NCI-H187 treated with DMSO at 0.1 percent for 48 hours (cell line): Measurements from ENCODE around the gene GNB4.

Experiments used
- DNase-seq: peaks from one replicate; lab custom pipeline; 2025; lab: John Stamatoyannopoulos, UW

The GNB4 gene

GRCh38 chr3:179451265-179452175, at the start of gene GNB4:
GNB4 (minus strand) TSS chr3:179451470; CDS start chr3:179426200, 25,270 bp downstream.
- DNase-seq: no peak

- no peak for DNase-seq
Observed at GRCh38 chr3:179495483-179495882, 44.2 kb upstream of the GNB4 start.

GRCh38 chr3:179493260-179493659, 42.0 kb upstream of the GNB4 start:
- DNase-seq: no peak

- no peak for DNase-seq
Observed at GRCh38 chr3:179488213-179488612, 36.9 kb upstream of the GNB4 start.

- DNase-seq: no peak
Observed at GRCh38 chr3:179486806-179487205, 35.5 kb upstream of the GNB4 start.

GRCh38 chr3:179482857-179483256, 31.6 kb upstream of the GNB4 start:
- no peak for DNase-seq

- no peak for DNase-seq
Observed at GRCh38 chr3:179476215-179476614, 24.9 kb upstream of the GNB4 start.

GRCh38 chr3:179474480-179474879, 23.2 kb upstream of the GNB4 start:
- DNase-seq: no peak

- DNase-seq: no peak
Observed at GRCh38 chr3:179473565-179473964, 22.3 kb upstream of the GNB4 start.

- DNase-seq: no peak
Observed at GRCh38 chr3:179464323-179465092, 13.2 kb upstream of the GNB4 start.

- no peak for DNase-seq
Observed at GRCh38 chr3:179463319-179463718, 12.0 kb upstream of the GNB4 start.

GRCh38 chr3:179460260-179460659, 9.0 kb upstream of the GNB4 start:
- DNase-seq: no peak

GRCh38 chr3:179455954-179456353, 4.7 kb upstream of the GNB4 start:
- DNase-seq: no peak

- no peak for DNase-seq
Observed at GRCh38 chr3:179454887-179455286, 3.6 kb upstream of the GNB4 start.

GRCh38 chr3:179453967-179454366, 2.7 kb upstream of the GNB4 start:
- no peak for DNase-seq

- DNase-seq: no peak
Observed at GRCh38 chr3:179452872-179453271, 1.6 kb upstream of the GNB4 start.

GRCh38 chr3:179452176-179452564, 900 bp upstream of the GNB4 start:
- no peak for DNase-seq

GRCh38 chr3:179450901-179451264, 387 bp downstream of the GNB4 start:
- DNase-seq: no peak

- no peak for DNase-seq
Observed at GRCh38 chr3:179450261-179450701, 989 bp downstream of the GNB4 start.

- no peak for DNase-seq
Observed at GRCh38 chr3:179449636-179450035, 1.6 kb downstream of the GNB4 start.

- DNase-seq: no peak
Observed at GRCh38 chr3:179447251-179447650, 4.0 kb downstream of the GNB4 start.

GRCh38 chr3:179446501-179446900, 4.8 kb downstream of the GNB4 start:
- DNase-seq: no peak

- no peak for DNase-seq
Observed at GRCh38 chr3:179438841-179439240, 12.4 kb downstream of the GNB4 start.
